ENCODE results near the gene KDM1B.

DNA sequence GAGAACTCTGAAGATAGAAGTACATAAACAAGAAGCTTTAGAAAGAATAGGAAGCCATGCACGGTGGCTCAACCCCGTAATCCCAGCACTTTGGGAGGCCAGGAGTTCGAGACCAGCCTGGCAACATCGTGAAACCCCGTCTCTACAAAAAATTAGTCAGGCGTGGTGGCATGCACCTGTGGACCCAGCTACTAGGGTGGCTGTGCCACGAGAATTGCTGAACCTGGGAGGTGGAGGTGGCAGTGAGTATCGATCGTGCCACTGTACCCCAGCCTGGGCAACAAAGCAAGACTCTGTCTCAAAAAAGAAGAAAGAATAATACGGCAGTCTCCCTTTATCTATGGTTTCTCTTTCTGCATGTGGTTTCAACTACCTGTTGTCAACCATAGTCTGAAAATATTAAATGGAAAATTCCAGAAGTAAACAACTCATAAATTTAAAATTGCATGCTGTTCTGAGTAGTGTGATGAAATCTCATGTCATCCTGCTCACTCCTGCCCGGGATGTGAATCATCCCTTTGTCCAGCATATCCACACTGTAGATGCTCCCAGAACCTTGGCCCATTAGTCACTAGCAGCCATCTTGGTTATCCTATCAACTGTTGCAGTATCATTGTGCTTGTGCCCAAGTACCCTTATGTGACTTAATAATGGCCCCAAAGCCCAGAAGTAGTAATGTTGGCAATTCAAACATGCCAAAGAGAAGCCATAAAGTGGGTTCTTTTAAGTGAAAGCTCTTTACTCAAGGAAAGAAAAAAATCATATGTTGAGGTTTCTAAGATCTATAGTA, 87.0 kb downstream of the KDM1B start:
- no peak for TF ChIP-seq POLR2A (IDR thresholded peaks at IDR 0.05)
- TF ChIP-seq, protein P1, sequence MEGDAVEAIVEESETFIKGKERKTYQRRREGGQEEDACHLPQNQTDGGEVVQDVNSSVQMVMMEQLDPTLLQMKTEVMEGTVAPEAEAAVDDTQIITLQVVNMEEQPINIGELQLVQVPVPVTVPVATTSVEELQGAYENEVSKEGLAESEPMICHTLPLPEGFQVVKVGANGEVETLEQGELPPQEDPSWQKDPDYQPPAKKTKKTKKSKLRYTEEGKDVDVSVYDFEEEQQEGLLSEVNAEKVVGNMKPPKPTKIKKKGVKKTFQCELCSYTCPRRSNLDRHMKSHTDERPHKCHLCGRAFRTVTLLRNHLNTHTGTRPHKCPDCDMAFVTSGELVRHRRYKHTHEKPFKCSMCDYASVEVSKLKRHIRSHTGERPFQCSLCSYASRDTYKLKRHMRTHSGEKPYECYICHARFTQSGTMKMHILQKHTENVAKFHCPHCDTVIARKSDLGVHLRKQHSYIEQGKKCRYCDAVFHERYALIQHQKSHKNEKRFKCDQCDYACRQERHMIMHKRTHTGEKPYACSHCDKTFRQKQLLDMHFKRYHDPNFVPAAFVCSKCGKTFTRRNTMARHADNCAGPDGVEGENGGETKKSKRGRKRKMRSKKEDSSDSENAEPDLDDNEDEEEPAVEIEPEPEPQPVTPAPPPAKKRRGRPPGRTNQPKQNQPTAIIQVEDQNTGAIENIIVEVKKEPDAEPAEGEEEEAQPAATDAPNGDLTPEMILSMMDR (IDR thresholded peaks at IDR 0.05 in 4 of 5, conservative IDR thresholded peaks at IDR 0.05 in 1 of 5) = no peak
